GM23248 (cell line): ENCODE results near the gene VWA8.

Experiments used
- EZH2 ChIP-seq: fragments of 200-600 bp; sonication (generic); IDR thresholded peaks from 2 replicates; pipeline ENCODE4 v1.6.1; 2018; ENCODE audit warnings: antibody characterized with exemption, mild to moderate bottlenecking; ENCODE audit not compliant: insufficient read depth, poor library complexity, severe bottlenecking
- EZH2phosphoT487 ChIP-seq: fragments of 200-600 bp; sonication (generic); IDR thresholded peaks from 2 replicates; pipeline ENCODE4 v1.6.1; 2018; ENCODE audit warnings: antibody characterized with exemption, moderate library complexity, mild to moderate bottlenecking, low read depth; ENCODE audit not compliant: insufficient read depth

GRCh38 chr13:41633776-41634175, 327.1 kb downstream of the VWA8 start:
- TF ChIP-seq EZH2: no peak
- no peak for TF ChIP-seq EZH2phosphoT487
